IMR-90 (cell line): ENCODE measurements around the gene PMEPA1. TPM values are rescaled to one million over a fixed set of nuclear protein-coding genes. Genes with fewer than 3 reads are reported as not detected.

Experiments used
- ATAC-seq: fragments of 200-7000 bp; cut with Tn5 transposase; 2 replicates; pipeline ENCODE4 v1.9.1; 2020; ENCODE audit warnings: low read depth, mild to moderate bottlenecking, moderate library complexity
- BruUV-seq: library from RNA; stranded (reverse); fragments of 400-500 nt; replicated peaks from 2 replicates; lab custom pipeline; 2021; lab: Mats Ljungman, UMichigan
- CTCF ChIA-PET: fragments of 300-600 bp; formaldehyde crosslinking; extraction: SDS; loops from one replicate; lab custom pipeline; 2021; ENCODE audit warnings: antibody characterized with exemption; lab: Yijun Ruan, JAX
- POLR2A ChIA-PET: fragments of 300-600 bp; sonication (Branson Sonifier 250); formaldehyde crosslinking; loops from one replicate; lab custom pipeline; 2022; ENCODE audit warnings: antibody characterized with exemption; ENCODE audit not compliant: unreplicated experiment; lab: Charles Lee
- DNase-seq: peaks from one replicate; pipeline ENCODE4 v3.0.0; 2013
- H2AFZ ChIP-seq: replicated peaks from 2 replicates; pipeline ENCODE3; 2013; ENCODE audit warnings: low read length, mild to moderate bottlenecking; ENCODE audit not compliant: poor library complexity
- H2AK5ac ChIP-seq: 2 replicates; pipeline ENCODE4 v1.6.1; 2013; ENCODE audit warnings: low read depth, low read length, inconsistent platforms
- H2AK9ac ChIP-seq: replicated peaks from 2 replicates; pipeline ENCODE3; 2013; ENCODE audit warnings: mild to moderate bottlenecking, low read depth, low read length, moderate library complexity; ENCODE audit not compliant: poor library complexity
- H2BK120ac ChIP-seq: 2 replicates; pipeline ENCODE4 v1.6.1; 2013; ENCODE audit warnings: low read depth, low read length, inconsistent platforms
- H2BK15ac ChIP-seq: 3 replicates; pipeline ENCODE4 v1.6.1; 2013; ENCODE audit warnings: low read depth, low read length, inconsistent platforms
- H2BK20ac ChIP-seq: 2 replicates; pipeline ENCODE4 v1.6.1; 2013; ENCODE audit warnings: low read depth, mild to moderate bottlenecking, inconsistent platforms, low read length, moderate library complexity
- H2BK5ac ChIP-seq: 2 replicates; pipeline ENCODE4 v1.6.1; 2013; ENCODE audit warnings: mild to moderate bottlenecking, low read depth, low read length, inconsistent platforms; ENCODE audit not compliant: poor library complexity, severe bottlenecking
- H3K14ac ChIP-seq: replicated peaks from 2 replicates; pipeline ENCODE4 v1.6.1; 2013; ENCODE audit warnings: low read depth, low read length, inconsistent platforms
- H3K18ac ChIP-seq: 2 replicates; pipeline ENCODE4 v1.6.1; 2013; ENCODE audit warnings: low read depth, low read length, control low read depth
- H3K23ac ChIP-seq: 2 replicates; pipeline ENCODE4 v1.6.1; 2013; ENCODE audit warnings: low read depth, low read length, inconsistent platforms
- H3K27ac ChIP-seq: 2 replicates; pipeline ENCODE4 v1.5.1; 2013; ENCODE audit warnings: mild to moderate bottlenecking, control low read depth, low read length; ENCODE audit not compliant: insufficient read depth
- H3K27me3 ChIP-seq: 2 replicates; pipeline ENCODE4 v1.6.1; 2013; ENCODE audit warnings: low read length; ENCODE audit not compliant: control insufficient read depth, insufficient read depth
- H3K36me3 ChIP-seq: 2 replicates; pipeline ENCODE4 v1.6.1; 2013; ENCODE audit warnings: low read length, mixed read lengths; ENCODE audit not compliant: control insufficient read depth, insufficient read depth
- H3K4ac ChIP-seq: 2 replicates; pipeline ENCODE4 v1.6.1; 2013; ENCODE audit warnings: low read depth, low read length, inconsistent platforms
- H3K4me1 ChIP-seq: 2 replicates; pipeline ENCODE4 v1.6.1; 2013; ENCODE audit warnings: low read length, mixed read lengths; ENCODE audit not compliant: control insufficient read depth, insufficient read depth
- H3K4me2 ChIP-seq: 2 replicates; pipeline ENCODE4 v1.6.1; 2013; ENCODE audit warnings: low read depth, mild to moderate bottlenecking, control low read depth, low read length, moderate library complexity
- H3K4me3 ChIP-seq: 2 replicates; pipeline ENCODE4 v1.5.1; 2013; ENCODE audit warnings: low read depth, mild to moderate bottlenecking, control low read depth, low read length, moderate library complexity; ENCODE audit not compliant: insufficient read depth
- H3K56ac ChIP-seq: 2 replicates; pipeline ENCODE4 v1.6.1; 2013; ENCODE audit warnings: low read length, inconsistent platforms; ENCODE audit not compliant: insufficient read depth; ENCODE audit errors: extremely low read depth
- H3K79me1 ChIP-seq, 2 experiments: 2 replicates each; pipeline ENCODE4 v1.6.1; 2013; ENCODE audit warnings: low read length in 2 of 2, inconsistent platforms in 1 of 2, low read depth in 1 of 2
- H3K9ac ChIP-seq: 2 replicates; pipeline ENCODE4 v1.6.1; 2013; ENCODE audit warnings: low read depth, low read length, control low read depth
- H3K9me1 ChIP-seq: 2 replicates; pipeline ENCODE4 v1.6.1; 2013; ENCODE audit warnings: low read length, inconsistent platforms; ENCODE audit not compliant: insufficient read depth
- H3K9me3 ChIP-seq: 2 replicates; pipeline ENCODE4 v1.6.1; 2013; ENCODE audit warnings: low read length; ENCODE audit not compliant: control insufficient read depth, insufficient read depth
- H4K20me1 ChIP-seq: 2 replicates; pipeline ENCODE4 v1.6.1; 2013; ENCODE audit warnings: low read length, inconsistent platforms; ENCODE audit not compliant: insufficient read depth
- H4K5ac ChIP-seq: 2 replicates; pipeline ENCODE4 v1.6.1; 2013; ENCODE audit warnings: mild to moderate bottlenecking, low read depth, low read length, control low read depth
- H4K8ac ChIP-seq, 2 experiments: 2 replicates each; pipeline ENCODE4 v1.6.1; 2013; ENCODE audit warnings: low read depth in 2 of 2, low read length in 2 of 2, control low read depth in 1 of 2, inconsistent platforms in 1 of 2
- H4K91ac ChIP-seq: 2 replicates; pipeline ENCODE4 v1.6.1; 2013; ENCODE audit warnings: low read depth, low read length, inconsistent platforms; ENCODE audit not compliant: insufficient read depth
- NFE2L2 ChIP-seq: fragments of 150-350 bp; IDR thresholded peaks from 2 replicates; pipeline ENCODE4 v1.6.1; 2016; ENCODE audit warnings: low read depth, mild to moderate bottlenecking, low read length
- RAD21 ChIP-seq: IDR thresholded peaks from 2 replicates; pipeline ENCODE4 v1.6.1; 2012; ENCODE audit warnings: low read length, improper control_type of control experiment
- RCOR1 ChIP-seq: IDR thresholded peaks from 2 replicates; pipeline ENCODE4 v1.6.1; 2012; ENCODE audit warnings: mild to moderate bottlenecking, low read length, improper control_type of control experiment; ENCODE audit not compliant: insufficient replicate concordance
- WGBS, 2 experiments: methylation state at CpG; one replicate each; pipeline versions ENCODE4 v1.1.5 to v1.1.7; 2013; ENCODE audit warnings: missing lambda C conversion rate in 2 of 2; ENCODE audit not compliant: insufficient read length in 1 of 2; ENCODE audit errors: extremely low coverage in 2 of 2; 5-methylcytosine and 5-hydroxymethylcytosine counted together
- dilution Hi-C: fragments of 300-500 bp; cut with HindIII; formaldehyde crosslinking; loops from one replicate; pipeline ENCODE4 v1.14.3; 2018; ENCODE audit warnings: low sequenced_read_pairs; ENCODE audit not compliant: unreplicated experiment
- in situ Hi-C: fragments of 300-500 bp; cut with MboI; formaldehyde crosslinking; loops from 3 replicates; pipeline ENCODE4 v1.14.3; 2019; ENCODE audit warnings: low sequenced_read_pairs, inconsistent platforms, mixed read lengths
- intact Hi-C: fragments of 100-400 bp; cut with micrococcal nuclease; formaldehyde crosslinking; loops from 2 replicates; pipeline ENCODE4 v1.10.0; 2022
- polyA plus RNA-seq, 3 experiments: library from polyadenylated mRNA; depleted of rRNA; stranded (reverse); fragments of >200 nt; gene quantifications; 2 replicates each; pipeline ENCODE4 v1.2.3, GENCODE V29; 2012; ENCODE audit warnings: low replicate concordance in 1 of 3
- total RNA-seq: library from RNA; depleted of rRNA; stranded (reverse); fragments of >200 nt; gene quantifications from 2 replicates; pipeline ENCODE4 v1.2.3, GENCODE V29; 2012

The PMEPA1 gene
- total and polyA plus RNA-seq, 2 of the 4 experiments (the other 2 are of a cell fraction): 2.0 to 6.9 TPM

GRCh38 chr20:57611586-57612311 lies 98.1 kb downstream of the PMEPA1 start:
- in situ Hi-C loops: no loop called here
- intact Hi-C loops: no loop called here
- H4K5ac ChIP-seq: no peak overlapping the region
- no peaks in the 10 kb centered on the region for H3K9me3 ChIP-seq
- no peak overlapping the region for H2BK20ac ChIP-seq
- no peak overlapping the region for H4K8ac ChIP-seq
- H4K20me1 ChIP-seq: no peaks in the 10 kb centered on the region
- no peak overlapping the region for H2AFZ ChIP-seq
- dilution Hi-C loops: no loop called here
- H3K18ac ChIP-seq: no peak overlapping the region
- H3K4me3 ChIP-seq: no peak overlapping the region
- no peak overlapping the region for H3K56ac ChIP-seq
- DNase-seq (no peak), ATAC-seq (no peak)
- H2BK120ac ChIP-seq: no peak overlapping the region
- no peaks in the 10 kb centered on the region for H3K79me1 ChIP-seq
- H3K4me2 ChIP-seq: no peak overlapping the region
- ChIA-PET CTCF (no interaction called here), POLR2A (no interaction called here)
- H3K4ac ChIP-seq: no peak overlapping the region
- no peak overlapping the region for H4K91ac ChIP-seq
- no TSS peak for BruUV-seq
- H2BK15ac ChIP-seq: no peak overlapping the region
- no peaks in the 10 kb centered on the region for H3K4me1 ChIP-seq
- 76% methylated on average over 3 of the region's 18 CpGs; no CpG with 5 or more reads in 1 of the 2 experiments for WGBS, 2 experiments
- H3K23ac ChIP-seq: no peak overlapping the region
- no peak overlapping the region for H3K14ac ChIP-seq
- TF ChIP-seq NFE2L2 (no peak), RAD21 (no peak), RCOR1 (no peak)
- H3K27ac ChIP-seq: no peak overlapping the region
- H2AK5ac ChIP-seq: no peak overlapping the region
- H3K27me3 ChIP-seq: peaks cover 7% of the 10 kb centered on the region; the same call in 1 of the 2 replicates
- H2BK5ac ChIP-seq: no peak overlapping the region
- no peaks in the 10 kb centered on the region for H3K9me1 ChIP-seq
- no peak overlapping the region for H3K9ac ChIP-seq
- H2AK9ac ChIP-seq: no peak overlapping the region
- H3K36me3 ChIP-seq: no peaks in the 10 kb centered on the region
